Loucy (cell line): ENCODE data around the gene SCART1.

Experiments used
- H2AFZ ChIP-seq: fragments of 200-600 bp; sonication (generic); 2 replicates; pipeline ENCODE4 v1.6.0; 2016; ENCODE audit warnings: antibody characterized with exemption, mild to moderate bottlenecking, low read length, moderate library complexity
- H3F3A ChIP-seq: fragments of 200-600 bp; 2 replicates; pipeline ENCODE4 v1.6.0; 2016; ENCODE audit warnings: antibody characterized with exemption, low read depth, mild to moderate bottlenecking
- H3K27me3 ChIP-seq: fragments of 200-600 bp; sonication (generic); 2 replicates; pipeline ENCODE4 v1.6.1; 2014; ENCODE audit warnings: low read length, mild to moderate bottlenecking; ENCODE audit not compliant: insufficient read depth, poor library complexity, severe bottlenecking
- H3K36me3 ChIP-seq: fragments of 200-600 bp; sonication (generic); 2 replicates; pipeline ENCODE4 v1.6.1; 2016; ENCODE audit warnings: low read length; ENCODE audit not compliant: insufficient read depth
- H3K4me1 ChIP-seq: fragments of 200-600 bp; sonication (generic); 2 replicates; pipeline ENCODE4 v1.5.1; 2014; ENCODE audit warnings: low read length, mild to moderate bottlenecking; ENCODE audit not compliant: insufficient read depth, poor library complexity, severe bottlenecking
- H3K4me2 ChIP-seq: fragments of 200-600 bp; sonication (generic); 2 replicates; pipeline ENCODE4 v1.6.0; 2014; ENCODE audit warnings: antibody characterized with exemption, low read length, low read depth, mild to moderate bottlenecking; ENCODE audit not compliant: poor library complexity, severe bottlenecking
- H3K4me3 ChIP-seq: fragments of 200-600 bp; sonication (generic); 2 replicates; pipeline ENCODE4 v1.5.1; 2014; ENCODE audit warnings: low read length, mild to moderate bottlenecking, mixed read lengths; ENCODE audit not compliant: poor library complexity, severe bottlenecking
- H3K79me2 ChIP-seq: fragments of 200-600 bp; sonication (generic); 2 replicates; pipeline ENCODE4 v1.6.1; 2014; ENCODE audit warnings: low read length; ENCODE audit not compliant: insufficient read depth
- H3K9ac ChIP-seq: fragments of 200-600 bp; sonication (generic); 2 replicates; pipeline ENCODE4 v1.6.0; 2014; ENCODE audit warnings: mild to moderate bottlenecking, low read depth, low read length, moderate library complexity; ENCODE audit not compliant: poor library complexity, severe bottlenecking
- H3K9me2 ChIP-seq: fragments of 200-600 bp; sonication (generic); replicated peaks from 2 replicates; pipeline ENCODE4 v1.6.1; 2016; ENCODE audit warnings: low read depth, low read length, mixed read lengths
- H3K9me3 ChIP-seq: fragments of 200-600 bp; sonication (generic); 2 replicates; pipeline ENCODE4 v1.6.1; 2014; ENCODE audit warnings: mild to moderate bottlenecking, antibody characterized with exemption, low read length, low read depth; ENCODE audit not compliant: insufficient read depth
- H4K20me1 ChIP-seq: fragments of 200-600 bp; sonication (generic); 2 replicates; pipeline ENCODE4 v1.6.0; 2014; ENCODE audit warnings: antibody characterized with exemption, low read length, mild to moderate bottlenecking; ENCODE audit not compliant: insufficient read depth, poor library complexity, severe bottlenecking
- EZH2phosphoT487 ChIP-seq: fragments of 200-600 bp; IDR thresholded peaks from 2 replicates; pipeline ENCODE4 v1.6.1; 2018; ENCODE audit warnings: antibody characterized with exemption, mild to moderate bottlenecking, moderate library complexity, borderline replicate concordance
- TF ChIP-seq, protein P1 (sequence below): fragments of 200-600 bp; sonication (generic); conservative IDR thresholded peaks from 2 replicates; pipeline ENCODE4 v1.5.1; 2014; ENCODE audit warnings: mild to moderate bottlenecking, antibody characterized with exemption, low read length

The SCART1 gene

DNA sequence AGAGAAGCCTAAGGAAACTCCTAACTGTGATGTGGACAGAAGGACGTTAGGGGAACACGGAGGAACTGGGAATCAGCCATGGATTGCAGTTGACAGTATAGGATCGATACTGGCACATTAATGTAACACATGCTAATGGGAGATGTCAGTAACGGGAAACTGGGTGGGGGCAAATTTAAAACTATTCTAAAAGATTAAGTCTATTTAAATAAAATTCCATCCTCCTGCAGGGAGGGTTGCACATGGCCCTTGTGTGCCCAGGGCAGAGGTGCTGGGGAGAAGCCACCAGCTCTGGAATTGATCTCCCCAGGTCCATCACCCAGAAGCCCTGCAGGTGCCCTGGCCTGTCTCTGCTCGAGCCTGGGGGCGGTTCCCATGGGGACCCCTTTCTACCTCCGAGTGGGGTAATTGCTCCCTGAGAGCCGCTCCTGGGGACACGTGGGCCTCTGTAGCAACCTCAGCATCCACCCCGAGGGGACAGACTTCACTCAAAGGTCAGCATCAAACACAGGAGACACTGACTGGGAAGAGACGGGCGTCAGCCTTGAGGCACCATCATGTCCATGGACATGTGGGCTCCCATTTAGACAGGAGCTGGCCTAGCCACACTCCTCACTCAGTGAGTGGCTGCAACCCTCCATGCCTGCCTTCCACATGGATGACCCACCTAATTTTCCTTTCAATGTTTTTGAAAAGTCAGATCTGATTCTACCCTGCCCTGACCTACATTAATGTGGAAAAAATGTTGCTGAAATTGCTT lies 21.1 kb downstream of the SCART1 start:
- Histone ChIP-seq H3F3A (no peaks in the 10 kb centered on the region), H3K4me1 (peaks cover 40% of the 10 kb centered on the region), H3K9ac (peak overlapping the region; percentile 59), H3K9me2 (no peaks in the 10 kb centered on the region), H3K36me3 (no peaks in the 10 kb centered on the region), H4K20me1 (no peaks in the 10 kb centered on the region), H3K27me3 (no peaks in the 10 kb centered on the region), H3K79me2 (no peaks in the 10 kb centered on the region), H3K9me3 (no peaks in the 10 kb centered on the region), H3K4me3 (peak overlapping the region; percentile 62), H3K4me2 (peak overlapping the region; percentile 79), H2AFZ (no peak overlapping the region)
- no peak for TF ChIP-seq EZH2phosphoT487
- TF ChIP-seq, protein P1, sequence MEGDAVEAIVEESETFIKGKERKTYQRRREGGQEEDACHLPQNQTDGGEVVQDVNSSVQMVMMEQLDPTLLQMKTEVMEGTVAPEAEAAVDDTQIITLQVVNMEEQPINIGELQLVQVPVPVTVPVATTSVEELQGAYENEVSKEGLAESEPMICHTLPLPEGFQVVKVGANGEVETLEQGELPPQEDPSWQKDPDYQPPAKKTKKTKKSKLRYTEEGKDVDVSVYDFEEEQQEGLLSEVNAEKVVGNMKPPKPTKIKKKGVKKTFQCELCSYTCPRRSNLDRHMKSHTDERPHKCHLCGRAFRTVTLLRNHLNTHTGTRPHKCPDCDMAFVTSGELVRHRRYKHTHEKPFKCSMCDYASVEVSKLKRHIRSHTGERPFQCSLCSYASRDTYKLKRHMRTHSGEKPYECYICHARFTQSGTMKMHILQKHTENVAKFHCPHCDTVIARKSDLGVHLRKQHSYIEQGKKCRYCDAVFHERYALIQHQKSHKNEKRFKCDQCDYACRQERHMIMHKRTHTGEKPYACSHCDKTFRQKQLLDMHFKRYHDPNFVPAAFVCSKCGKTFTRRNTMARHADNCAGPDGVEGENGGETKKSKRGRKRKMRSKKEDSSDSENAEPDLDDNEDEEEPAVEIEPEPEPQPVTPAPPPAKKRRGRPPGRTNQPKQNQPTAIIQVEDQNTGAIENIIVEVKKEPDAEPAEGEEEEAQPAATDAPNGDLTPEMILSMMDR: no peak

- H3K4me3 ChIP-seq: peak overlapping the region; percentile 62
- H3K79me2 ChIP-seq: no peaks in the 10 kb centered on the region
- H3K9ac ChIP-seq: peak overlapping the region; percentile 59
- no peak overlapping the region for H2AFZ ChIP-seq
- H3K9me2 ChIP-seq: no peaks in the 10 kb centered on the region
- no peaks in the 10 kb centered on the region for H3K9me3 ChIP-seq
- peak overlapping the region; percentile 79 for H3K4me2 ChIP-seq
- H4K20me1 ChIP-seq: no peaks in the 10 kb centered on the region
- H3K4me1 ChIP-seq: peaks cover 40% of the 10 kb centered on the region
- no peak for TF ChIP-seq EZH2phosphoT487
- TF ChIP-seq, protein P1: no peak
- H3K27me3 ChIP-seq: no peaks in the 10 kb centered on the region
- H3F3A ChIP-seq: no peaks in the 10 kb centered on the region
- H3K36me3 ChIP-seq: no peaks in the 10 kb centered on the region
These were observed 21.6 kb downstream of the SCART1 start for GRCh38 chr10:133475425-133475734.

DNA sequence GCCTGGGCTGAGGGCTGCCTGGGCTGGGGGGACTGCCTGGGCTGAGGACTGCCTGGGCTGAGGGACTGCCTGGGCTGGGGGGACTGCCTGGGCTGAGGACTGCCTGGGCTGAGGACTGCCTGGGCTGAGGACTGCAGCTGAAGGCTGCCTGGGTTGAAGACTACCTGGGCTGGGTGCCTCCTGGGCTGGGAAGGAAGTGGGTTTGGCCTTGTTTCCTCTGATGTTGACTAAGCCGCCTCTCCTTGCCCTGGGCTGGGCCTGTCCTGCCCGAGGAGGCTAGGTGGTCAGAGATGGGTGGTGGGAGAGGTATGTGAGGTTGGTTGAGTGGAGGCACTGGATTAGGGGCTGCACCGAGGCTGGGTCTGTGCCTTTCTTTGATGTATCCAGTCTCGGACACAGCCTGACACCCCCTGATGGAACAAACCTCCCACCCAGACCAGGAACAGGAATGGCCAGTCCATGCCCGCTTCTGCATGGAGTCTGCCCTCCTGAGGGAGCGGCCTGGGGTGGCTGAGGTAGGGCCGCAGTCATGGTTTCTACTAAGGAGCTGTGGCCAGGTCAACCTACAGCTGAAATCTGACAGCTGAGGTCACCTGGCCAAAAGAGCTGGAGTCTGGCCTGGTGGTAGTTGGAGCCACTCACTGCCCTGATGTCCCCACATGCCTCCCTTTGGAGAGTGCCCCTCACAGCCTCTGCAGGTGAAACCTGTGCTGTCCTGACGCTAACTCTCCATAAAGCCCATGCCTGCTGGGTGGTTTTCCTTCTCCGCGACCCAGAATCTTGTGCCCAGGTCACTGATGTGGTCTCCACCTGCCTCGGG lies 22.3 kb downstream of the SCART1 start:
- Histone ChIP-seq H3F3A (no peaks in the 10 kb centered on the region), H3K4me3 (peak overlapping the region; percentile 62), H4K20me1 (no peaks in the 10 kb centered on the region), H3K4me2 (peak overlapping the region; percentile 79), H3K27me3 (no peaks in the 10 kb centered on the region), H3K36me3 (no peaks in the 10 kb centered on the region), H2AFZ (no peak overlapping the region), H3K9me3 (no peaks in the 10 kb centered on the region), H3K79me2 (no peaks in the 10 kb centered on the region), H3K9me2 (no peaks in the 10 kb centered on the region), H3K4me1 (peaks cover 40% of the 10 kb centered on the region), H3K9ac (peak overlapping the region; percentile 59)
- TF ChIP-seq EZH2phosphoT487: no peak
- TF ChIP-seq, protein P1: no peak
